DOHH2 (cell line): Measurements from ENCODE around the gene ADAMTSL4.
A peak's percentile ranks its signal among the peaks of the same experiment; 100 is the strongest.

Experiments
- H3F3A ChIP-seq: fragments of 200-600 bp; sonication (generic), shearing (Covaris generic); 2 replicates; pipeline ENCODE4 v1.6.0; 2016; ENCODE audit warnings: antibody characterized with exemption, mild to moderate bottlenecking; ENCODE audit not compliant: control insufficient read depth, insufficient read depth
- H3K27ac ChIP-seq: fragments of 200-600 bp; sonication (generic); 2 replicates; pipeline ENCODE4 v1.5.1; 2014; ENCODE audit warnings: low read depth, mild to moderate bottlenecking, low read length, moderate library complexity
- H3K27me3 ChIP-seq: fragments of 200-600 bp; sonication (generic); 2 replicates; pipeline ENCODE4 v1.6.1; 2014; ENCODE audit warnings: mild to moderate bottlenecking, low read length, mixed read lengths; ENCODE audit not compliant: control insufficient read depth
- H3K36me3 ChIP-seq: fragments of 200-600 bp; sonication (generic); 2 replicates; pipeline ENCODE4 v1.6.1; 2014; ENCODE audit warnings: mild to moderate bottlenecking, low read length, moderate library complexity, mixed read lengths; ENCODE audit not compliant: control insufficient read depth
- H3K4me1 ChIP-seq: fragments of 200-600 bp; sonication (generic); 2 replicates; pipeline ENCODE4 v1.6.1; 2014; ENCODE audit warnings: mild to moderate bottlenecking, low read length, mixed read lengths; ENCODE audit not compliant: control insufficient read depth
- H3K4me2 ChIP-seq: fragments of 200-600 bp; sonication (generic); 2 replicates; pipeline ENCODE4 v1.6.0; 2014; ENCODE audit warnings: mild to moderate bottlenecking, low read length, moderate library complexity
- H3K4me3 ChIP-seq: fragments of 200-600 bp; sonication (generic); 2 replicates; pipeline ENCODE4 v1.5.1; 2014; ENCODE audit warnings: mild to moderate bottlenecking, low read length, mixed read lengths
- H3K79me2 ChIP-seq: fragments of 200-600 bp; sonication (generic); 2 replicates; pipeline ENCODE4 v1.6.1; 2014; ENCODE audit warnings: mild to moderate bottlenecking, low read length, mixed read lengths; ENCODE audit not compliant: control insufficient read depth
- H3K9me2 ChIP-seq: fragments of 200-600 bp; sonication (generic); replicated peaks from 2 replicates; pipeline ENCODE4 v1.6.1; 2014; ENCODE audit warnings: mild to moderate bottlenecking, low read length, mixed read lengths; ENCODE audit not compliant: control insufficient read depth
- H3K9me3 ChIP-seq: fragments of 200-600 bp; sonication (generic); 2 replicates; pipeline ENCODE4 v1.6.1; 2014; ENCODE audit warnings: antibody characterized with exemption, low read length, mixed read lengths; ENCODE audit not compliant: control insufficient read depth, insufficient read depth
- H4K20me1 ChIP-seq: fragments of 200-600 bp; sonication (generic); 2 replicates; pipeline ENCODE4 v1.6.0; 2014; ENCODE audit warnings: low read depth, mild to moderate bottlenecking, antibody characterized with exemption, low read length, moderate library complexity; ENCODE audit not compliant: control insufficient read depth, insufficient read depth
- CTCF ChIP-seq: fragments of 200-600 bp; sonication (generic); IDR thresholded peaks from one replicate; pipeline ENCODE4 v1.5.1; 2014; ENCODE audit warnings: antibody characterized with exemption, mild to moderate bottlenecking, low read depth, low read length; ENCODE audit not compliant: poor library complexity, severe bottlenecking
- EZH2phosphoT487 ChIP-seq: fragments of 200-600 bp; sonication (generic); IDR thresholded peaks from 2 replicates; pipeline ENCODE4 v1.6.1; 2017; ENCODE audit warnings: borderline replicate concordance, mild to moderate bottlenecking, antibody characterized with exemption, low read length, moderate library complexity, mixed read lengths

The ADAMTSL4 gene

DNA sequence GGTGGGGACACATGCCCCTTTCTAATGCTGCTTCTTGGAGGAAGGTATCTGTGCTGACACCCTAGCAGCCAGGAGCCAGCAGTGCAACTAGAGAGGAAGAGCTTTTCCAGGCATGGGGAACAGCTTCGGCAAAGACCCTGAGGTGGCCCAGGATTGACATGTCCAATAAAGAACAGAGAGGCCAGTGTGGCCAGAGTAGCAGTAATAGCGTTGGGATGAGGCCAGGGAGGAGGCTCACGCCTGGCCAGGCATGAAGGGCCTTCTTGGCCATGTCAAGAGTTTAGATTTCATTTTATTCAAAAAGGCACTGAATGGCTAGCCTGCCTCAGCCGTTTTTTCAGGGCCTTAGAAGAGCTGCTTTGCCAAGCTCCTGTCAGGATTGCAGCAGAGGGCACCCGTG lies 16.3 kb upstream of the ADAMTSL4 start:
- Histone ChIP-seq H3K27me3 (no peaks in the 10 kb centered on the region), H4K20me1 (no peaks in the 10 kb centered on the region), H3K27ac (no peak overlapping the region), H3F3A (no peaks in the 10 kb centered on the region), H3K9me3 (no peaks in the 10 kb centered on the region), H3K4me3 (no peak overlapping the region), H3K79me2 (no peaks in the 10 kb centered on the region), H3K4me2 (no peak overlapping the region), H3K36me3 (no peaks in the 10 kb centered on the region), H3K9me2 (no peaks in the 10 kb centered on the region), H3K4me1 (no peaks in the 10 kb centered on the region)
- peak; percentile 14 for TF ChIP-seq CTCF
- no peak for TF ChIP-seq EZH2phosphoT487

GRCh38 chr1:150534002-150534401 lies 15.2 kb upstream of the ADAMTSL4 start:
- Histone ChIP-seq H3F3A (no peaks in the 10 kb centered on the region), H3K27ac (no peak overlapping the region), H3K27me3 (no peaks in the 10 kb centered on the region), H3K9me2 (no peaks in the 10 kb centered on the region), H4K20me1 (no peaks in the 10 kb centered on the region), H3K4me2 (no peak overlapping the region), H3K4me1 (no peaks in the 10 kb centered on the region), H3K79me2 (no peaks in the 10 kb centered on the region), H3K9me3 (no peaks in the 10 kb centered on the region), H3K36me3 (no peaks in the 10 kb centered on the region), H3K4me3 (no peak overlapping the region)
- TF ChIP-seq EZH2phosphoT487, result no peak
- no peak for TF ChIP-seq CTCF

- Histone ChIP-seq H3K27me3 (no peaks in the 10 kb centered on the region), H3K27ac (no peak overlapping the region), H3K4me3 (no peak overlapping the region), H3K9me3 (no peaks in the 10 kb centered on the region), H3F3A (no peaks in the 10 kb centered on the region), H3K4me2 (no peak overlapping the region), H3K9me2 (no peaks in the 10 kb centered on the region), H3K79me2 (no peaks in the 10 kb centered on the region), H3K36me3 (no peaks in the 10 kb centered on the region), H3K4me1 (no peaks in the 10 kb centered on the region), H4K20me1 (no peaks in the 10 kb centered on the region)
- no peak for TF ChIP-seq CTCF
Measured at GRCh38 chr1:150535511-150536287, 13.5 kb upstream of the ADAMTSL4 start.
